GM21737 (cell line): ENCODE measurements around the gene FGF3.

Experiments
- ATAC-seq: cut with Tn5 transposase; IDR thresholded peaks from one replicate; pipeline ENCODE4 v1.9.1; 2021; ENCODE audit warnings: mild to moderate bottlenecking, moderate library complexity; ENCODE audit not compliant: unreplicated experiment

FGF3 gene

DNA sequence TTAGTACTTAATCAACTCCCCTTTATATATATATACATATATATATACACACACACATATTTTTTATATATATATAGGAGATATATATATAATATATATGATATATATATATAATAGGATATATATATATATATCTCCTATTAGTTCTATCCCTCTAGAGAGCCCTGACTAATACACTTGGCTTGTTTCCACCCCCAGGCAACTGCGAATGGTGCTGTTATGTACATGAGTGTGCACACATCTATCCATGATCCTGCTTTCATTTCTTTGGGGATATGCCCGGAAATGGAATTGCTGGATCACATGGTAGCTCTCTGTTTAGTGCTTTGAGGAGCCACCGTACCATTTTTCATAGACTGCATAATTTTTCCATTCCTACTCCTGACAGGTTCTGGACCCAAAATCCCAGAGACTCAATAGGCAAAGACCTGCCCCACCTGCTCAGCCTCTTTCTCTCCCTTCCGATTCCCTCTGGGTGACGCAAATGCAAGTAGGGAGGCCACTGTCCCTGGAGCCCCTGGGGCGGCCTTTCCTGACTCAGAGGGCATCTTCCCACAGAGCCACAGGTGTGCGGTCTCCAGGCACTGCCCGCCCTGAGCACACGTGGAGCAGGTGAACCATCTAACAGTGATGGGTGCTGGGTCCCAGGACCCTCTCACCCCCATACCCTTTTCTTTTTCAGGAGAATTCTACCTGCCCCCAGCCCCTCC, 12.0 kb downstream of the FGF3 start:
- no peak for ATAC-seq

DNA sequence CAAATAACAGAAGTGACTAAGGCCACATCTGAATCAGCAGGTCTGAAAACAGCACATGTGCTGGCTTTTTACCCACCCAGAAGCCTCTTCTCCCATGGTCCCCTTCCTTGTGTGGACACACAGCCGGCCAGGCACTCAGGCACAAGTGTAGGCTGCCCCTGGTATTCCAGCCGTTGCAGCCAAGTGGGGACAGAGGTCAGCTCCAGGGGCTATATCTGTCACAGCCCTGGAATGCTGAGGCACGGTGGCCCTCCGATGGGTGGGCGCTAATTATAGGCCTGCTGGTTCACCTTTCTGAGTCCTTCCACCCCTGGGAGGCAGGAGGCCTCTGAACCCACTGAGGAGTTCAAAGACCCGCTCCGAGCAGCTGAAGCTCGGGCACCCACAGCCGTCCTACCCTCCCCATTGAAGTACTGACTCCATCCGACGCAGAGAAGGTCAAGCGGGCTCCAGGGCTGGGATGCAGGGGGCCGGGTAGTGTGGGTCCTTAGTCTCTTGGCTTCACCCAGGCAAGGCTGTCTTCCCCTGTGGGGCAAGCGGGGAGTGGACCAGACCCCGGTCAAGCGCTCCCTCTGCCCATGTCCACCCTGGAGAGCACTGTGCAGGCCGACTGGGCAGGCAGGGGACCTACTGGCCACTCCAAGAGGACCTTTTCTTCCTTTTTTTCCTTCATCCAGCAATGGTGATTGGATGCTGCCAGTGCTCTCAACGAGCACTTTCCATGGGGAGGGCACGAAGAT, 14.3 kb downstream of the FGF3 start:
- ATAC-seq: no peak

DNA sequence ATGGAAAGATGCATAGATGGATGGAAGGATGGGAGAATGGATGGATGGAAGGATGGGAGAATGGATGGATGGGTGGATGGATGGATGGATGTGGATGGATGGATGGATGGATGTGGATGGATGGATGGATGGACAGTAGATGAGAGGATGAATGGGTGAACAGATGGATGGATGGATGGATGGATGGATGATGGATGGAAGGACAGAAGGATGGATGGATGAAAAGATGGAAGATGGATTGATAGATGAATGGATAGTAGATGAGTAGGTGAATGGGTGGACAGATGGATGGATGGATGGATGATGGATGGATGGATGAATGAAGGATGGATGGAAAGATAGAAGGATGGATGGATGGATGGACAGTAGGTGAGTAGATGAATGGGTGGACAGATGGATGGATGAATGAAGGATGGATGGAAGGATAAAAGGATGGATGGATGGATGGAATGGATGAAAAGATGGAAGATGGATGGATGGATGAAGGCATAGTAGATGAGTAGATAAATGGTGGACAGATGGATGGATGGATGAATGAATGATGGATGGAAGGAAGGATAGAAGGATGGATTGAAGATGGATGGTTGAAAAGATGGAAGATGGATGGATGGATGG, 15.5 kb downstream of the FGF3 start:
- no peak for ATAC-seq

DNA sequence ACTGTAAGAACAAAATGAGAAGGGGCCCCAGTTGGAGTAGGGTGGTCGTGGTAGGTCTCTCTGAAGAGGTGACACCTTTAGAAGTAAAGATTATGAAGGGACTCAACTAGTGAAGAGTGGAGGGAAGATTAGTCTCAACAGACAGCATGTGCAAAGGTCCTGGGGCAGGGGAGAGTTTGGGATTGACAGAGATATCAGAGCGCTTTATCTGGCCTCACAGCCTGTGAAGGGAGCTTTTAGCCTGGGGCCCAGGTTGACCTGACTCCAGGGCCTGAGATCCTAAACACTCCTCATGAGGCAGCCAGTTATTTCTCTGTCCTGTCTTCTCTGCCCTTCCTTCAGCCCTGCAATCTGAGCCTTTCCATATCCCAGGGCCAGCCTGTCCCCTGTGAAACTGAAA, 16.2 kb downstream of the FGF3 start:
- no peak for ATAC-seq

DNA sequence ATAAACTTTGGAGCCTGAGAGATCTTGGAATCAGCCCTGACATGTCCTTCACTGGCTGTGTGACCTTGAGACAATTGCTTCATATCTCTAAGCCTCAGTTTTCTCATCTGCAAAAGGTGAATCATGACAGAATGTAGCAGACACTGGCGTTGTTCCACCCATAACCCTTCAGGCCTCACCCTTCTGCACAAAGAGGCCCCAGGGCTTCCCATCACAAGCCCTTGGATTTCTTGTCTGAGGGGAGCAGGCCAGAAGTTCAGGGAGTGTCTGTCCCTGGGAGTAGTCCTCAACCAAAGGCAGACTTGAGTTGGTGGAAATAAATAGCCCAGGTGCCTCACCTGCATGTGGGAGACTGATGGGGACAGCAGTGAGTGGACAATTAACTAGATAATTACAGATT, 16.6 kb downstream of the FGF3 start:
- no peak for ATAC-seq

DNA sequence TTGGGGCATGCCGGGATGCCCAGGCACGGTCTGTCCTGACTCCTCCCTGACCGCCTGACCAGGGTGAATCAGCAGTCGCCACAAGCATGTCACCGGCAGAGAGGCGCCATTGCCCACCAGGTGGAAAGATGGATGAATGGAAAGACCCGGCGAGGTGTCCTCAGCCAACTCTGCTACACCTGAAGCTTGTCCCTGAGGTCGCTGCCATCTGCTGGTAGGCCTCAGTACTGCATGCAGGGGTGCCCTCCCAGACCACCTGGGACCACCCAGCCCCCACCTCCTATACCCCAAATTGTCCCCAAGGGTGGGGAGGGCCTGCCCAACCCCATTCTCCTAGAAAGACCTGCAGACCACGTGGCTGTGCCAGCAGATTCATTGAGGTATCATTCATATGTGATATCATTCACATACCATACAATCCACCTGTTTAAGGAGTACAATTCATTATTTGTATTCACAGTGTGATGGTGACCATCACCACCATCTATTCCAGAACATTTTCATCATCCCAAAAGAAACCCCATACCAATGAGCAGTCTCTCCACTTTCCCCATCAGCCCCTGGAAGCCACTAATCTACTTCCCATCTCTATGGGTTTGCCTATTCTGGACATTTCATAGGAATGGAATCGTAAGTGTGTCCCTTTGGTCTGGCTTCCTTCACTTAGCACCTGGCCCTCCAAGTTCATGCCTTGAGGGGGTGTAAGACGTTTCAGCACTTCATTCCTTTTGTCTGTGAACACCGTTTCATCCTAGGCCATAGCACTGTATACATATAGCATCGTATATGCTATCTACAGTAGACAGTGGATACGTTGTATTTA, 17.5 kb downstream of the FGF3 start:
- ATAC-seq: no peak

DNA sequence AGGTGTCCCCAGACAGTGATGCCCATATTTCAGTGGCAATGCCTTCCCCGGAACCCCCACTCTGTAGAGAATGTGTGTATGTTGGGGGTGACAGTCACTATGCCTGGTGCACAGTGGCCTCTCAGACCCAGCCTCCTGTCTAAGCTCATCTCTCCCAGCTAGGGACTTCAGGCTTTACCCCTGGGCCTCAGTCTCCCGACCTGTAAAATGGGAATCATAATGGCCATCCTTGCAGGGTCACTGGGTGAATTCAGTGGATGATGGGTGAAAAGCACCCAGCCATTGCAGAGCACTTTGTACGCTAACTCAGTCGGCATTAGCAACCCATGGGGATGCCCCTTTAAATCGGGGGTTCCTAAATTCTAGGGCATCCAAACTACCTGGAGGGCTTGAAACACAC, 18.9 kb downstream of the FGF3 start:
- ATAC-seq: no peak

DNA sequence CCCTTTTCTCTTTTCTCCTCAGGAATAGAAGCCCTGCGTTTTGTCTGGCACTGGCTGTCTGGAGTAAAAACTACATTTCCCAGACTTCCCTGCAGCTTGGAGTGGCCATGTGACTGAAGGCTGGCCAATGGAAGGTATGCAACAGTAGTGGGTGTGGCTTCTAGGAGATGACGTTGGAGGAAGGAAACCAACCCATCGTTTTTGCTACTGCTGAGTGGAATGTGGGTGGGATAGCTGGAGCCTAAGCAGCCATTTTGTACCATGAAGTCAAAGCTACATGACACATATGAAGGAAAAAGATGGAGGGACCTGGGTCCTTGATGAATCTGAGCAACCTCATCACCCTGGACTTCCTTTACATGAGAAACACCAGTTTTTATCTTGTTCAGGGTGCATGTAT, 19.6 kb downstream of the FGF3 start:
- no peak for ATAC-seq

DNA sequence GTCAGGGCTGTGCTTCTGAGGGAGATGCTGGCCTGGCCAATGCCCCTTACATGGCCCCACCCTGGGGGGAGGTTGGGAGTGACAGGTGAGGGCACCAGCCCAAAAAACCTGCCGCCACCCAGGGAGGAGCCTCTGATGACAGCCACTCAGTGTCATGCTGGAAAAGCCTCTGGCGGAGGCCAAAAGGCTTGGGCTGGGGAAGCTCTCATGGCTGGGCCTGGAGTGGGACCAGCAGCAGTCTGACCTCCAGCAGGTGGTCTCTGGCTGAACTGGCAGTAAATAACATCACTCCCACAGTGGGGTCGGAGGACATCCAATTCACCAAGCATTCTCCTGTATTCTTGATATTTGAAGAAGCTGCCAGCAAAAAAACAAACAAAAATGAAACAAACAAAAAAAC, 20.1 kb downstream of the FGF3 start:
- no peak for ATAC-seq

DNA sequence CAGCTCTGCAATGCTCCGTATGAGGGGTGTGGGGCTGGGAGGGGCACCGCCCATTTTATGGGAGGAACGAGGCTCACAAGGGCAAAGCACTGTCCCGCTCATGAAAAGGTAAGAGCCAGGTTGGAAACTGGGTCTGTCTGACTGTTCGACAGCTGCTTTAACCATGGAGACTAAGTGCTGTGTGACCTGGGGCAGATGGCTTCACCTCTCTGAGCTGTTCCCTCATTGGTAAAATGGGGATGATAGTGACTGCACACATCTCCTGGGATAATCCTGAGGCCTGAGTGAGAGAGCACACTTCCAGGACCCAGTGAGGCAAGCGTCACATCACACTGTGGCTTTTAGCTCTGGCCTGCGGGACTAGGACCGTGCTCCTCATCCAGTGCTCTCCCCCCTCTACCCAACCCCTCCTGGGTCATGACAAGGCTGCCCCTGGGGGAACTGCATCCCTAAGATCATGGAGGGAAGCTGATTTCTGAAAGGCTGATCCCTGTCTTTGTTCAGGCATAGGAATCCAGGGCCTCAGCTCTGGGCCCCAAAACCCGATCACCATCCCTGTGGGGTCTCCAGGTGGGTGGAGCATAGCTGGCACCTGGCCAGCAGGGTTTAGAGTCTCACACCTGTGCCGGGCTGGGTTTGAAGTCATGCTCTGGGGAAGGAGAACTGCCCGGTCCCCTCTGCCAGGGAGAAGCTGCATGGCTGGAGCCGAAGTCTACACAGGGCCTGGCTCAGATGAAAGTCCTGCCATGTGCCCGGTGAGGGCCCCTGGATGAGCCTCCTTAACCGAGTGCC, 21.3 kb downstream of the FGF3 start:
- no peak for ATAC-seq

DNA sequence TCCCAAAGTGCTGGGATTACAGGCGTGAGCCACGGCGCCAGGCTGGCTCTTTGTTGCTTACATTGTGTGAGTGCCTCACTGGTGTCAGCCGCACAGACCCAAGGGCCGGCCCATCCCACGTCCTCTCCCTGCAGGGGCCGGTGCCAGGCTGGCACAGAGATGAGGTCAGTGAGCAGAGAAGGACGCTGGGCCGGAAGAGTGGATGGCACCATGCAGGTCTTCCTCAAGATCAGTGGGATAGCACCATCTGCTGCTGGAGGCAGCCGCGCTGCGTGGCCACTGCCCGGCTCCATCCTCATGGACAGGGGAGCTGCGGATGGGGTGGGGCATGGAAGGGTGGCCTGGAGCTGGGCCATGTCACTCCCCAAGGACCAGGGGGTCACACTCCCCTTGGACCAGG, 22.1 kb downstream of the FGF3 start:
- no peak for ATAC-seq

DNA sequence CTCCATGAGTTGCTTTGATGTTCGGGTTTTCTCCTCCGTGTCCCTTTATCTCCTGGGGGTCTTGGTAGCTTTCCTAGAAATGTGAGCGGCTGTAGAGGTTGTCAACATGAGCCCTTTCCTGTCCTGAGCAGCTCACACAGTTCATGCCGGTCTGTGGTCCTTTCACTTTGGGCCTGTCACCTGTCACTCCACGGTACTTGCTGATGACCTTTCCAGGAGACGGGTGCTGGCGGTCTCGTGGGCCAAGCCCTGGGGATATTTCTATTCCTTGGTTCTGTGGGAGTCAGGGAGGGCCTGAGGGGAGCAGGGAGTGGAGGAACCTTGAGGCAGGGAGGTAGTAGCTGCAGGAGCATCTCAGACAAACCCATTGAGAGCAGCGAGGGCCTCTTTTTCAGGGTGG, 23.2 kb downstream of the FGF3 start:
- no peak for ATAC-seq

DNA sequence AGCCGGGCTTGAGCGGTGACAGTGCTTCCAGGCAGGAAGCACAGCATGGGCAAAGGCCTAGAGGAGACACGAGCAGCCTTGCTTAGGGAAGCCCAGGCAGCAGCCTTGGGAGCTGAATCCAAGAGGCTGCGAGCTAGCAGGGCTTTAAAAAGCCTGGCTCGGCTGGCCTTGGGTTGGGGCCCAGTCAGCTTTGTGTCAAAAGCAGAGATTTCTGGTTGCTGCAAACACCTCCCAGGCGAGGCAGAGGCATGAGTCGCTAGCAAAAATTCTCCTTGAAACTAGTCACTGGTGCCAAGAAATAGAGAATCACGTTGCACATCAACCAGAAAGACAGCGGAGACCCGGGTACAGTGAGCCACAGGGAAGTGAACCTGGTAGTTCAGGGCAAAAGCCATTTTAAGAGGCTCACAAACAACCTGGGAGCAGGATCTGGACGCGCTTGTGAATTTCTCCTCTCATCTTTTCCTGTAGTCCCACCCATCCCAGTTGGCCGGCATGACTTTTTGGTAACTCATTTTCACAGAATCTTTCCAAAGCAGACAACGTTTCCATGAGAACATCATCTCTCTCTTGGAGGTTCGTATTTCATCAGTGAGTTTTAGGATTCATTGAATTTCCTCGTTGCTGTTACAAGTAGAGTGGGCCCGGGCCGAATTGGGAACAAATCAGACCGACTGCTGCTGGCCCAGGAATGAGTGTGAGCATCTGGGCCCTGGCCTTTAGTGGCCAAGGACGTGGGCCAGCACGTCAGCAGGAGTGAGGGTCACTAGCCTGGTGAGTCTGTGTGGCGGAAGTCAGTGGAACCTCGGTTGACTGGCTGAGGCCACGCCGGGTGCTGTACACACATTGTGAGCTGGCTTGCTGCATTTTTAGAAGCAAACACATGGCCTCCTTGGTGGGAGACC, 27.7 kb downstream of the FGF3 start:
- ATAC-seq: no peak

DNA sequence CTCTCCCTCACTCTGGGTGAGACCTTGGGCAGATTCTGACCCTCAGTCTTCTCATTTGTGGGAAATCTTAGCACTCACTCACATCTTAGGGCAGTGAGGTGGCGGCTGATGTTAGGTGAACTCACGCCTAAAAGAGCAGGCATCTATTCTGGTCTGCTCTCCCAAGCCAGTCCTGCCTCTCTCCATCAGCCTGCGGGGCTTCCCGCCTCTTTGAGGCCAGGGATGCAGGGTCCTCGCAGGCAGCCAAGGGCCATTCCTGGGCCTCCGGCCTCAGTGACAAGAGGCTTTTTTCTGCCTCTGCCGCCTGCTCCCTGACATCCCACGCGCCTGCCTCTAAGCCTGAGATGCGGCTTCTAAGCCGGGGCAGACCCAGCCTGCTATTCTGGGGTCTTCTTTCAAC, 30.3 kb downstream of the FGF3 start:
- no peak for ATAC-seq

DNA sequence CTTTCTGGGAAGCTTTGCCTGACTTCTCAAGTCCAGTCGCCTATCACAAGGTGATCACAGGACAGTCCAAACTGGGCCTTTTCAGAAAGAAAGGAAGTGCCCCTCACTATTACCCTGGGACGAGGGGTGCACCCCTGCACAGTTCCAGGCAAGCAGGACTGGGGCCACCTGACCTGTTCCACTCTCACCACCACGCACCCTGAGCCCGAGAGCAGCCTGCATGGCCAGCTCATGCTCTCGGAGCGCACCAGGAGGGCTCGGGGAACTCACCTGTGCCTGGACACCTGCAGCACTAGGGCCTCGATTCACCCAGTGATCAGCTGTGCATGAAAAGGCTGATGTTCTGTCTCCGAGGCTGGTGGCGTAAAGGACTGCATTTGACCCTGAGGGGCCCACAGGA, 31.3 kb downstream of the FGF3 start:
- no peak for ATAC-seq

DNA sequence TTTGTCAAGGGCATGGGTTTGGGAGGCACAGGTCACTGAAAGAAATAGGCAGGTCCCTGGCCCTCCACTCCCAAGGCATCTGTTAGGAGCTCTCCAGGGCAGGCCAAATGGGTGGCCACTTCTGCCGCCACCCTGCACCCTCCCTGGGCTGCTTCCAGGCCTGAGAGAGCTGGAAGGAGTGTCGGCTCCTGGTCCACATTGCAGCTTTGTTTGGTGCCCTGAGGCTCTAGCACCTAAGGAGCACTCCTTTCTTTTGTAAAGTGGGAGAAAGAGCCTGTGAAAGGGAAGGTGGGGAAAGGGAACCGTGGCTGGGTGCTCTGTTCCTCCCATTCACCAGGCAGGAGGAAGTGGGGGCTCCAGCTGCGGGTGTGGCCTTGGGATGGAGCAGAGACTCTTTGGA, 31.8 kb downstream of the FGF3 start:
- ATAC-seq: no peak

DNA sequence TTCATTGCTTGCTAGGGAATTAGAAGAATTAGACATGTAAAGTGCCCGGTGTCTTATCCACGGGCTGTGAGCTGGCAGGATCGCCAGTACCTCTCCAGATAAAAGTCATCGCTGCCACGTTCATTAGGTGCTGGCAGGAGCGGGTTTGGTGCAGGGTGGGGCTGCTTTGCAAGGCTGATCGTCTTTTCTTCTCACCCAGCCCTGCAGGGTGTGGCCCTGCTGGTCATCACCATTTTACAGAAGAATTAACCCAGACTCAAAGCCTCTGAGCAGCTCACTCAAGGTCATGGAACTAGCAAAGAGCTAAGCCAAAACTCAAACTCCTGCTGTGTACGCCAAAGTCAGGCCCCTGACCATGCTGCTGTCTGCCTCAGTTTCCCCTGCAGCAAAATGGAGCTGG, 38.0 kb downstream of the FGF3 start:
- ATAC-seq: no peak

DNA sequence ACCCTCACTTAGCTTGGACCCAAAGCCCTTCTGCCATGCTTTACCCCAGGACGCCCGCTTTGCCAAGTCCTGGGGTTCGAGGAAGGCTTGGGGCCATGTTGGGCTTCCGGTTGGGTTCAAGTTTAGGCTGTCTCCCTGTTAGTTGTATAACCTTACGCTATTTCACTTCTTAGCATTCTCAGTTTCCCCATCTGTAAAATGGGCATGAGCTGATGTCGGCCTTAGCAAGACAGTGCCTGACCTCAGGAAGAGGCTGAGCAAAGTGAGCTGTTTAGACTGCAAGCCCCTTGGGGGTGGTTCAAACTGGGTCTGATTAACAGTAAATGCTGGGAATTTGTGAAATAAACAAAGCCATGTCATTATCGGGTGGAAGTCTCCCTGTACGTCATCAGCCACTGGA, 40.8 kb downstream of the FGF3 start:
- no peak for ATAC-seq

DNA sequence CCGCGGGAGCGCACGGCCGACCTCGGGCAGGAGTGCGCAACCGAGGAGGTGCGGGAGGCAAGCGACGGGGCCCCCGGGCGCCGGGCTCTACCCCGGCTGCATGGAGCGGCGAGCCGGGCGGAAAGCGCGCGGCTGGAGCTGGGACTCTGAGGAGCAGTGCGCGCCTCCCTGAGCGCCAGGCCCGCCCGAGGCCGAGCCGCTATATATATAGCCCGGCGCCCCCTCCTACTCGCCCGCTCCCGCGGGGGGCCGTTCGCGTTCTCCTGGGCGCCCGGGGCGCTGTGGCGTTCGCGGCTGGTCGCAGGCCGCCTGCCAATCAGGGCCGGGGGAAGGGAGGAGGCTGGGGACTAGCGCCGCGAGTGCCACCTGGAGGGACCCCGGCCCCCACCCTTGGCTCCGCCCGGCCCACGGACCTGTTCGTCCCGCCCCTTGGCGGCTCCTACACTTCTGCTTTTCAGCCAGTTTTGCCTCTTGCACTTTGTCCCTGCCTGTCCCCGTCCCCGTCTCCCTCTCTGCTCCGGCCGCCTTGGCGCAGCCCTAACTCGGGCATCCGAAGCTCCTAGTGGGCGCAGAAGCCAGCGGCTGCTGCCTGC, 44.0 kb downstream of the FGF3 start, which contains the start of gene FGF4:
Gene FGF4, minus strand, starts transcription at position 179 of the 593 bp plus-strand sequence. CDS start 257 bp downstream, outside the sequence.
- no peak for ATAC-seq
